GM12891 (cell line): ENCODE data around the gene HLA-DPA1.

Experiments
- PAX5 ChIP-seq: IDR thresholded peaks from 2 replicates; pipeline ENCODE4 v1.6.1; 2011; ENCODE audit warnings: low read length, moderate library complexity, mild to moderate bottlenecking; ENCODE audit not compliant: insufficient read depth, severe bottlenecking
- POLR2A ChIP-seq: IDR thresholded peaks from 2 replicates; pipeline ENCODE4 v1.6.1; 2011; ENCODE audit warnings: low read depth, low read length, control low read depth
- TAF1 ChIP-seq: IDR thresholded peaks from 2 replicates; pipeline ENCODE4 v1.6.1; 2011; ENCODE audit warnings: low read depth, low read length, control low read depth

- TF ChIP-seq POLR2A = no peak
- TF ChIP-seq PAX5 = no peak
- TF ChIP-seq TAF1 = no peak
These were observed 55.6 kb downstream of the HLA-DPA1 start for GRCh38 chr6:33017694-33018353.
